HEK293 (cell line): Measurements from ENCODE around the gene RPS6KB1.

ENCODE experiments used
- CTCF ChIP-seq: fragments of 450-650 bp; formaldehyde crosslinking; IDR thresholded peaks from 2 replicates; pipeline ENCODE4 v1.5.1; 2016; ENCODE audit warnings: missing biosample characterization, missing genetic modification characterization
- MYNN ChIP-seq: fragments of 450-650 bp; formaldehyde crosslinking; IDR thresholded peaks from 2 replicates; pipeline ENCODE4 v1.5.1; 2016; ENCODE audit warnings: missing biosample characterization, missing genetic modification characterization, borderline replicate concordance
- ZNF121 ChIP-seq: fragments of 450-650 bp; formaldehyde crosslinking; IDR thresholded peaks from 2 replicates; pipeline ENCODE4 v1.5.1; 2016; ENCODE audit warnings: missing biosample characterization, missing genetic modification characterization
- ZNF274 ChIP-seq, 2 experiments: fragments of 200-500 bp in 1 of 2; fragments of 450-650 bp in 1 of 2; sonication (Bioruptor generic) in 1 of 2; formaldehyde crosslinking in 1 of 2; IDR thresholded peaks; 2 replicates each; pipeline versions ENCODE4 v1.5.1 to v1.6.1; 2014 to 2016; ENCODE audit warnings: borderline replicate concordance in 1 of 2, inconsistent platforms in 1 of 2, low read length in 1 of 2, missing biosample characterization in 1 of 2, missing genetic modification characterization in 1 of 2
- ZNF292 ChIP-seq: fragments of 450-650 bp; formaldehyde crosslinking; IDR thresholded peaks from 2 replicates; pipeline ENCODE4 v1.5.1; 2016; ENCODE audit warnings: low read depth, missing biosample characterization, missing genetic modification characterization, borderline replicate concordance
- ZNF311 ChIP-seq: fragments of 450-650 bp; formaldehyde crosslinking; IDR thresholded peaks from 2 replicates; pipeline ENCODE4 v1.5.1; 2017; ENCODE audit warnings: missing biosample characterization, missing genetic modification characterization, borderline replicate concordance
- ZSCAN5A ChIP-seq: fragments of 450-650 bp; formaldehyde crosslinking; IDR thresholded peaks from 2 replicates; pipeline ENCODE4 v1.5.1; 2016; ENCODE audit warnings: missing biosample characterization, missing genetic modification characterization
- TF ChIP-seq, protein P1 (sequence below): fragments of 450-650 bp; formaldehyde crosslinking; IDR thresholded peaks from 2 replicates; pipeline ENCODE4 v1.5.1; 2016; ENCODE audit warnings: missing biosample characterization, missing genetic modification characterization
- TF ChIP-seq, protein P2 (sequence below): fragments of 450-650 bp; formaldehyde crosslinking; IDR thresholded peaks from 2 replicates; pipeline ENCODE4 v1.5.1; 2017; ENCODE audit warnings: missing biosample characterization, mild to moderate bottlenecking, missing genetic modification characterization, moderate library complexity

DNA sequence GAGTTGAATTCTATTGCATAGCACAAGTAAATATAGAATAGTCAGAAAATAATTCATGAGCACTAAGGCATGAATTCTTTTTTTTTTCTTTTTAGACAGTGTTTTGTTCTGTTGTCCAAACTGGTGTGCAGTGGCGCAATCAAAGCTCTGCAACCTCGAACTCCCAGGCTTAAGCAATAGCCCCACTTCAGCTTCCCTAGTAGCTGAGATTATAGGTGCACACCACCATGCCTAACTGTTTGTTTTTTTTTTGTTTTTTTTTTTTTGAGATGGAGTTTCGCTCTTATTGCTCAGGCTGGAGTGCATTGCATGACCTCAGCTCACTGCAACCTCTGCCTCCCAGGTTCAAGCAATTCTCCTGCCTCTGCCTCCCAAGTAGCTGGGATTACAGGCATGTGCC lies 16.8 kb upstream of the RPS6KB1 start:
- no peak for TF ChIP-seq CTCF (tag by site-specific recombination)
- no peak for TF ChIP-seq ZNF292 (tag by site-specific recombination)
- TF ChIP-seq, protein P1, sequence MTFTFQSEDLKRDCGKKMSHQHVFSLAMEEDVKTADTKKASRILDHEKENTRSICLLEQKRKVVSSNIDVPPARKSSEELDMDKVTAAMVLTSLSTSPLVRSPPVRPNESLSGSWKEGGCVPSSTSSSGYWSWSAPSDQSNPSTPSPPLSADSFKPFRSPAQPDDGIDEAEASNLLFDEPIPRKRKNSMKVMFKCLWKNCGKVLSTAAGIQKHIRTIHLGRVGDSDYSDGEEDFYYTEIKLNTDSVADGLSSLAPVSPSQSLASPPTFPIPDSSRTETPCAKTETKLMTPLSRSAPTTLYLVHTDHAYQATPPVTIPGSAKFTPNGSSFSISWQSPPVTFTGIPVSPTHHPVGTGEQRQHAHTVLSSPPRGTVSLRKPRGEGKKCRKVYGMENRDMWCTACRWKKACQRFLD (tag by site-specific recombination) = no peak
- no peak for TF ChIP-seq ZNF121 (tag by site-specific recombination)
- no peak for TF ChIP-seq ZNF274 (IDR thresholded peaks at IDR 0.05; ENCODE audit: low read length)
- no peak for TF ChIP-seq ZNF274 (tag by site-specific recombination; IDR thresholded peaks at IDR 0.05; ENCODE audit: borderline replicate concordance)
- TF ChIP-seq ZSCAN5A = no peak
- TF ChIP-seq, protein P2, sequence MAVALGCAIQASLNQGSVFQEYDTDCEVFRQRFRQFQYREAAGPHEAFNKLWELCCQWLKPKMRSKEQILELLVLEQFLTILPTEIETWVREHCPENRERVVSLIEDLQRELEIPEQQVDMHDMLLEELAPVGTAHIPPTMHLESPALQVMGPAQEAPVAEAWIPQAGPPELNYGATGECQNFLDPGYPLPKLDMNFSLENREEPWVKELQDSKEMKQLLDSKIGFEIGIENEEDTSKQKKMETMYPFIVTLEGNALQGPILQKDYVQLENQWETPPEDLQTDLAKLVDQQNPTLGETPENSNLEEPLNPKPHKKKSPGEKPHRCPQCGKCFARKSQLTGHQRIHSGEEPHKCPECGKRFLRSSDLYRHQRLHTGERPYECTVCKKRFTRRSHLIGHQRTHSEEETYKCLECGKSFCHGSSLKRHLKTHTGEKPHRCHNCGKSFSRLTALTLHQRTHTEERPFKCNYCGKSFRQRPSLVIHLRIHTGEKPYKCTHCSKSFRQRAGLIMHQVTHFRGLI (tag by site-specific recombination) = no peak
- TF ChIP-seq MYNN (tag by site-specific recombination) = no peak
- TF ChIP-seq ZNF311 (tag by site-specific recombination) = no peak
